ENCODE measurements around the gene SEMA5A. TPM values are rescaled to one million over a fixed set of nuclear protein-coding genes. Genes with fewer than 3 reads are reported as not detected.

The SEMA5A gene
- total RNA-seq, 4 donors from 2014 or later: 2.4 to 129 (median 10.0) TPM

DNA sequence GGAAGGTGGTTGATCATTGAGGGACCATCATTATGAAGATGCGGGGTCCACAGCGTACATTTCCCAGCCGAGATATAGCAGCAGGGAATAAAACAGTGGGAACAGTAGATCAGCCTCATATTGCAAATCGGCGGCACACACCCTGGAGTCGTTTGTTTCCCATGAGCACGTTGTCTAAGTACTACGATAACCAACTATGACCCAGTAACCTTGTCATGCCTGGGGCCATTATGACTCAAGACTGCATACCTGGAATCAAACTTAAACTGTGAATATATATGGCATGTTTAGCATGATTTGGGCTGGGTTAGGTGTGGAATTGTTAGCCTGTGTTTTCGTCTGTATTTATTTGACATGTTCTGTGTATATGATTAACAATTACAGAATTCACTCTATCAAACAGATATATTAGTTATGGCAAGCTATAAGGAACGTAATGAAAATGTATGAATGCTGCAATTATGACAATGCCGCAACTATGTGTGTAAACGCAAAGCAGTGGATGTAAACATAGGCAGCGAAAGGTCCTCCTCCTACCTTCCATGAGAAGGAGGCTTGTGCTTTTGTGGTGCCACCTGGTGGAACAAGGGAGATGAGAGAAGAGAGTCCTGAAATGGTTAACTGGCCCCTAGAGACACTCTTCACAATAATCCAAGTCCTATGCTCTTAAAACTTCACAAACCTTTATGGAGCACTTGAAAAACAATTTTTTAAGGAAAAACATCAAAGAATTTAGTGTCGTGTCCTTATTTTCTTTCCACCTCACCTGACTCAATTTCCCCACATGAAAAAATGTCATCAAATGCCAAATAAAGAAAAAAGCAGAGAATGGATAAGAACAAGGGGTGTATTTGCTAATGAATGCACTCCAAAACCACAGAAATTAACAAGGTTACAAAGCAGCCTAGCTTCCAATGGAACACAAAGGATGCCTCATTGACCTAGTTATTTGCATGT is 47.1 kb downstream of the SEMA5A start:
- Histone ChIP-seq H3K27ac (no peak overlapping the region), H3K4me3 (no peak overlapping the region), H3K27me3 (no peaks in the 10 kb centered on the region), H3K9me3 (no peaks in the 10 kb centered on the region), H3K4me1 (peaks cover 0 to 4% of the 10 kb centered on the region in 2 donors), H3K36me3 (no peaks in the 10 kb centered on the region)
- no peak for TF ChIP-seq CTCF (IDR thresholded peaks at IDR 0.05)
- TF ChIP-seq POLR2A (IDR thresholded peaks at IDR 0.05): no peak
- DNase-seq: no peak
- intact Hi-C loops (cut with DNase I; ENCODE audit: low total_unique reads): no loop called here

DNA sequence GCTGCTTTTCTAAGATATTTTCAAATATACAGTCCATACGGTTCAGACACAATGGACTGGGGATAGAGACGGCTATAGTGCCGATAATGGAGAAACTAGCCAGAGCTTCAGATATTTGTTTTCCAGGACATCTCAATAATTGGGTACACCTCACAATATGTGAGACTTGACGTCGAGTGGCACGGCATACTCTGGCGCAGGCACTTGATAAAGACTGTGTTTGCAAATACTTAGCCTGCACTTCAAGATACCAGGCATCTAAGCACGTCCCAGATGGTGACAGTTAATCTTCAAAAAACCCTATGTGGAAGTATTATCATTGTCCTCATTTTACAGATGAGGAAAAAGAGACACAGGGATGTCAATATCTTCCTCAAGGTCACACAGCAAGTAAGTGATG is 48.5 kb downstream of the SEMA5A start:
- Histone ChIP-seq H3K36me3 (no peaks in the 10 kb centered on the region), H3K4me3 (no peak overlapping the region), H3K4me1 (no peaks in the 10 kb centered on the region), H3K27me3 (no peaks in the 10 kb centered on the region), H3K27ac (no peak overlapping the region), H3K9me3 (no peaks in the 10 kb centered on the region)
- intact Hi-C loops (cut with DNase I; ENCODE audit: low total_unique reads): no loop called here
- TF ChIP-seq CTCF (IDR thresholded peaks at IDR 0.05) (no peak), POLR2A (IDR thresholded peaks at IDR 0.05) (no peak)
- no peak for DNase-seq

DNA sequence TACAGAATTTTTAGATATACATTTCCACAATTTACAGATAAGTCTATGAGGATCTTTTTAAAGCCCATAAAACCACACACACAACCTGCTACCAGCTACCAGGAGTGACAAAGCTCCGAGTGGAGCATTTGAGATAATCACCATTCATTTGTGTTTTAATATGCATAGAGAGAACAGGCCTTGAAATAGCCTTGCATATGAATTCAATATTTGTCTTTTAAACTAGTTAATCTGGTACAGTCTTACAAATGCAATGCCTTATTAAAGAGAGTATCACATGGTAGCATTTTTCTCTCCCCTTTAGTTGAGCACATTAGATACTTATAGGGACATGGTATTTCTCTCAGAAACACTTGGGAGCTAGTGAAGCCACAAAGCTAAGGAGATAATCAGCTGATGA is 49.1 kb downstream of the SEMA5A start:
- intact Hi-C loops (cut with DNase I; ENCODE audit: low total_unique reads): no loop called here
- Histone ChIP-seq H3K27me3 (no peaks in the 10 kb centered on the region), H3K4me1 (no peaks in the 10 kb centered on the region), H3K36me3 (no peaks in the 10 kb centered on the region), H3K9me3 (no peaks in the 10 kb centered on the region), H3K4me3 (no peak overlapping the region), H3K27ac (no peak overlapping the region)
- TF ChIP-seq CTCF (IDR thresholded peaks at IDR 0.05) (no peak), POLR2A (IDR thresholded peaks at IDR 0.05) (no peak)
- DNase-seq: no peak

GRCh38 chr5:9495121-9495520 is 50.8 kb downstream of the SEMA5A start:
- no peak for DNase-seq
- Histone ChIP-seq H3K27ac (no peak overlapping the region), H3K27me3 (no peaks in the 10 kb centered on the region), H3K4me1 (no peaks in the 10 kb centered on the region), H3K36me3 (no peaks in the 10 kb centered on the region), H3K4me3 (no peak overlapping the region), H3K9me3 (no peaks in the 10 kb centered on the region)
- intact Hi-C loops (cut with DNase I; ENCODE audit: low total_unique reads): no loop called here
- TF ChIP-seq POLR2A (IDR thresholded peaks at IDR 0.05) (no peak), CTCF (IDR thresholded peaks at IDR 0.05) (no peak)

DNA sequence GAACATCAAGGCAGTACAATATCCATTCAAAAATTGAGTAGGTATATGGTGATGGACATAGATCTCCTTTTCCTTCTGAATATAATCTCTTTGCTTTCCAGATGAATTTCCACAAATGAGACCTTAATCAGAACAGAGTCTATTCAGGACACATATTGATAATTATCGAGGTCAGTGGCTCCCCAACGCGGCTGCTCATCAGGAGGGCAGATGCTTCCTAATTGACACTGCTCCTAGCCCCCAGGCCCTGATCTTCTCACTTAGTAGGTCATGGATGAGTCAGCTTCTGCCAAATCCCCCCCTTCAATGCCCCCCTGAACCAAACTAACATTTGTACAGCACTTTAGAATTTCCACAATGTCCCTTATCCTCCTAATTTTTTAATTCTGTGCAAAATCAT is 51.6 kb downstream of the SEMA5A start:
- H3K27ac ChIP-seq: no peak overlapping the region
- no peaks in the 10 kb centered on the region for H3K4me1 ChIP-seq
- no peak for TF ChIP-seq POLR2A (IDR thresholded peaks at IDR 0.05)
- intact Hi-C loops (cut with DNase I; ENCODE audit: low total_unique reads): no loop called here
- no peaks in the 10 kb centered on the region for H3K27me3 ChIP-seq
- H3K9me3 ChIP-seq: no peaks in the 10 kb centered on the region
- no peak overlapping the region for H3K4me3 ChIP-seq
- no peaks in the 10 kb centered on the region for H3K36me3 ChIP-seq
- DNase-seq: no peak

Measured in uterus (tissue), 4 donors.